Sigmoid colon (tissue), 7 donors: ENCODE results near the gene ATP2A2. TPM values are rescaled to one million over a fixed set of nuclear protein-coding genes. Genes with fewer than 3 reads are reported as not detected.

ENCODE experiments used
- DNase-seq: peaks from one replicate; pipeline ENCODE4 v3.0.0-alpha.2; 2019
- H3K27ac ChIP-seq, 4 donors: fragments of 200-600 bp; sonication (generic); one replicate each; pipeline ENCODE4 v1.5.1; 2016 to 2019; ENCODE audit warnings: mild to moderate bottlenecking in 1 of 4
- H3K27me3 ChIP-seq, 3 donors: fragments of 200-600 bp; sonication (generic); one replicate each; pipeline ENCODE4 v1.5.1; 2019; ENCODE audit warnings: mild to moderate bottlenecking in 1 of 3
- H3K36me3 ChIP-seq, 4 donors: fragments of 200-600 bp; sonication (generic); one replicate each; pipeline ENCODE4 v1.5.1; 2016 to 2019
- H3K4me1 ChIP-seq, 4 donors: fragments of 200-600 bp; sonication (generic); one replicate each; pipeline ENCODE4 v1.5.1; 2017 to 2019
- H3K4me3 ChIP-seq, 4 donors: fragments of 200-600 bp; sonication (generic); one replicate each; pipeline ENCODE4 v1.5.1; 2017 to 2019; ENCODE audit warnings: mild to moderate bottlenecking in 2 of 4, moderate library complexity in 1 of 4
- H3K9me3 ChIP-seq, 4 donors: fragments of 200-600 bp in 3 of 4; sonication (generic) in 3 of 4; one replicate each; pipeline versions ENCODE4 v1.5.1 to v1.6.1; 2013 to 2019
- EP300 ChIP-seq, 4 donors: sonication (generic); formaldehyde crosslinking; IDR thresholded peaks; one replicate each; pipeline ENCODE4 v1.6.1; 2017; ENCODE audit warnings: antibody characterized with exemption in 4 of 4
- POLR2A ChIP-seq, 2 donors: fragments of 450-650 bp; IDR thresholded peaks; one replicate each; pipeline ENCODE4 v1.6.1; 2016; ENCODE audit warnings: antibody characterized with exemption in 2 of 2, mild to moderate bottlenecking in 2 of 2, moderate library complexity in 2 of 2
- POLR2AphosphoS5 ChIP-seq, 4 donors: sonication (generic); formaldehyde crosslinking; IDR thresholded peaks; one replicate each; pipeline ENCODE4 v1.6.1; 2017; ENCODE audit warnings: antibody characterized with exemption in 4 of 4
- WGBS, 2 donors: extraction: QIAGEN DNeasy Blood & Tissue Kit; methylation state at CpG; one replicate each; pipeline ENCODE4 v1.1.7; 2013; 5-methylcytosine and 5-hydroxymethylcytosine counted together
- intact Hi-C: fragments of 100-400 bp; cut with DNase I; formaldehyde crosslinking; loops from one replicate; pipeline ENCODE4 v1.15.1; 2023
- polyA plus RNA-seq, 3 donors: library from polyadenylated mRNA; stranded (reverse); fragments of 200-250 nt; gene quantifications; one replicate each; pipeline ENCODE4 v1.2.3, GENCODE V29; 2013
- total RNA-seq, 4 donors: library from RNA; depleted of rRNA; stranded (reverse); fragments of >200 nt; gene quantifications; one replicate each; pipeline ENCODE4 v1.1.0, GENCODE V29; 2016
- TF ChIP-seq, protein P1 (sequence below), 4 experiments: fragments of 450-650 bp in 3 of 4; fragments of 200-600 bp in 1 of 4; IDR thresholded peaks; one replicate each; pipeline ENCODE4 v1.5.1; 2016 to 2019; ENCODE audit warnings: antibody characterized with exemption in 4 of 4, mild to moderate bottlenecking in 3 of 4, moderate library complexity in 2 of 4
- donor health status: healthy with polysubstance abuse.
- donor health status: Bipolar disorder and iron deficiency.
- donor health status: healthy.

Gene ATP2A2
- total and polyA plus RNA-seq, 7 donors = 16.6 to 121 (median 84.9) TPM

DNA sequence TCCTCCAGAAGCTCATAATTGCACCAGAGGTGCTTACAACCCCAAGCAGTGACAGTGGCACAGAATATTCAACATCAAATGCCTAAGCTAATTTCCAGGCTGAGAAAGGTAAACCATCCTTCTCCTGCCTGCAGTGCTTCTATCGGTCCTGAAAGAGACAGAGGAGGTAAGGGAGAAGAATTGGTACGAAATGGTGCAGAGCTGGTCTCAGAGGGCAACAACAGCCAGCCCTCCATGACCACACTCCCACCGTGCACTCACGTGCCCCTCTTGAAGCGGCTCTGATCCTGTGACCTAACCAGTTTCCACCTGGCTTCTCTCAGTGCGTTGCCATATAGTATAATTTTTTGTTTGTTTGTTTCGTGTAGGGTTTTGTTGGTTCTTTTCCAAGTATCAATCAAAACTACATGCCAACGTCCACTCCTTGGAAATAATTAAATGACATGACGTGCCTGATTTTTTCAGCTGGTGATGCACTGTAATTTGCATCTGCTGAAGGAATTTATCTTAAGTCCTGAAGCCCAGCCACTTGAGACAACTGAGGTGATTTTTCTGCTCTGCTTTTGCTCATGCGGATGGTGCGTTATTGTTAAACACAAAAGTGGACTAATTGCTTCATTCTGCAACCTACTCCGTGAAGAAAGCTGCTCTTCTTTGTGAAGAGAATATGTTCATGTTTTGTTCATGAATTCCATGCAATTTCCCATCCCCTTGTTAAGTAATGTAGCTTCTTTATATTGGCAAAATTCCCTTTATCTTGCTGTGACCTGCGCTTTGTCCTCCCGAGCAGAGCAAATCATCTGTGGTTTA, 1.3 kb upstream of the ATP2A2 start:
- TF ChIP-seq EP300 (IDR thresholded peaks at IDR 0.05) = no peak
- no peak for TF ChIP-seq POLR2AphosphoS5 (IDR thresholded peaks at IDR 0.05)
- Histone ChIP-seq H3K27ac (peak overlapping the region; percentile 96 to 99 (median 98)), H3K4me1 (peaks cover 0 to 38% (median 35%) of the 10 kb centered on the region in 4 donors), H3K4me3 (peak overlapping the region in 3 of 4 donors; percentile 83 to 92 (median 84)), H3K36me3 (no peaks in the 10 kb centered on the region), H3K27me3 (no peaks in the 10 kb centered on the region), H3K9me3 (no peaks in the 10 kb centered on the region)
- intact Hi-C loops = loop anchor here (2.0 to 5.0 kb wide), 4 partner anchors 55 to 172 kb away; partner anchors contain the start of genes ANAPC7 and IFT81
- WGBS, 2 donors = 43 to 74% methylated on average over 14 of the region's 14 CpGs
- no peak for DNase-seq

DNA sequence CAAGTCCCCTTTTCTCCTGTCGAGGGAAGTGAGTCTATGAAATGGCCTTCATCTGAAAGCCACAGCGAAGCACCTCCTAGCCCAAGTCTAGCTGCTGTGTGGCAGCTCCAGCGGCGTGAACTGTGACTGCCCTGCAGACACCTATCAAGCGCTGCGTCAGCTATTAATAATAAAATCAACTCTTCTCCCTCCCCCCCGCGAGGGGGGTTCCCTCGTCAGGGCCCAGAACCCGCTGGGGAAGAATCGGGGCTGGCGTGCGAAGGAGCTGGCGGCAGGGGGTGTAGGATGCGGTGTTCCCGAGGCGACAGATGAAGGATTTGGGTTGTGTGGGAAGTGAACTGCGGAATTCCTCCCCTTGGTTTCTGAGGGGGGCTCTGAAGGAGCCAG, 662 bp upstream of the ATP2A2 start:
- intact Hi-C loops = loop anchor here (2.0 to 5.0 kb wide), 4 partner anchors 56 to 173 kb away; partner anchors contain the start of genes ANAPC7 and IFT81
- Histone ChIP-seq H3K4me1 (peaks cover 0 to 45% (median 41%) of the 10 kb centered on the region in 4 donors), H3K27me3 (no peaks in the 10 kb centered on the region), H3K9me3 (no peaks in the 10 kb centered on the region), H3K4me3 (peak overlapping the region; percentile 77 to 92 (median 84)), H3K27ac (peak overlapping the region; percentile 96 to 99 (median 98)), H3K36me3 (no peaks in the 10 kb centered on the region)
- TF ChIP-seq POLR2AphosphoS5 (IDR thresholded peaks at IDR 0.05) (no peak), POLR2A (IDR thresholded peaks at IDR 0.05) (no peak), EP300 (IDR thresholded peaks at IDR 0.05) (no peak)
- TF ChIP-seq, protein P1, sequence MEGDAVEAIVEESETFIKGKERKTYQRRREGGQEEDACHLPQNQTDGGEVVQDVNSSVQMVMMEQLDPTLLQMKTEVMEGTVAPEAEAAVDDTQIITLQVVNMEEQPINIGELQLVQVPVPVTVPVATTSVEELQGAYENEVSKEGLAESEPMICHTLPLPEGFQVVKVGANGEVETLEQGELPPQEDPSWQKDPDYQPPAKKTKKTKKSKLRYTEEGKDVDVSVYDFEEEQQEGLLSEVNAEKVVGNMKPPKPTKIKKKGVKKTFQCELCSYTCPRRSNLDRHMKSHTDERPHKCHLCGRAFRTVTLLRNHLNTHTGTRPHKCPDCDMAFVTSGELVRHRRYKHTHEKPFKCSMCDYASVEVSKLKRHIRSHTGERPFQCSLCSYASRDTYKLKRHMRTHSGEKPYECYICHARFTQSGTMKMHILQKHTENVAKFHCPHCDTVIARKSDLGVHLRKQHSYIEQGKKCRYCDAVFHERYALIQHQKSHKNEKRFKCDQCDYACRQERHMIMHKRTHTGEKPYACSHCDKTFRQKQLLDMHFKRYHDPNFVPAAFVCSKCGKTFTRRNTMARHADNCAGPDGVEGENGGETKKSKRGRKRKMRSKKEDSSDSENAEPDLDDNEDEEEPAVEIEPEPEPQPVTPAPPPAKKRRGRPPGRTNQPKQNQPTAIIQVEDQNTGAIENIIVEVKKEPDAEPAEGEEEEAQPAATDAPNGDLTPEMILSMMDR (IDR thresholded peaks at IDR 0.05) = no peak
- 1 to 3% methylated on average over 18 of the region's 18 CpGs for WGBS, 2 donors
- DNase-seq = peak; percentile 77

DNA sequence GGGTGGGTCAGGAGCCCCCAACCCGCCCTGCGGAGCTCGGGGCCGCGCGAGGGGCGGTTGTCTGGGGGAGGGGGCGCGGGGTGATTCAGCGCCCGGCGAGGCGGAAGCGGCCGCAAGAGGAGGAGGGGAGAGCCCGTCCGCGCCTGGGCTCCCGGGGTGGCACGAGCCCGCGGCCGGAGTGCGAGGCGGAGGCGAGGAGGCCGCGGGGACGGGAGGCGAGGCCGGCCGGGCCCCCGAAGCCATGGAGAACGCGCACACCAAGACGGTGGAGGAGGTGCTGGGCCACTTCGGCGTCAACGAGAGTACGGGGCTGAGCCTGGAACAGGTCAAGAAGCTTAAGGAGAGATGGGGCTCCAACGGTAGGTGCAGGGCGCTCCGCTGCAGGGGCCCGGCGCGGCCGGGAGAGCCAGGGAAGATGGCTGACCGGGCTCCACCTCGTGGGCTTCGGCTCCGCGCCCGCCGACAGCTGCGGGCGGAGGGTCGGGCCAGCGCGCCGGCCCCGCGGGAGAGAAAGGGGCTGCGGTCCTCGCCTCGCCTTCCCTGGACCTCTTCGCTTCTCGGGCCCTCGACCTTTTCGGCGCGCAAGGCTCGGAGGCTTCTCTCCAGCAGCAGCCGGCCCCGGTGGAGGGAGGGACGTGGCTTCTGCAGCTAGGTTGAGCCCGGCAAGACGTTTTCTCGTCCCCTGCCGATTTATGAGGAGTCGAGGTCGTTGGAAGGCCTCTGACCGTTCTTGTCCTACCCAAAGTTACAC, 677 bp downstream of the ATP2A2 start:
- Histone ChIP-seq H3K4me3 (peak overlapping the region; percentile 71 to 92 (median 84)), H3K4me1 (peaks cover 0 to 56% (median 52%) of the 10 kb centered on the region in 4 donors), H3K36me3 (no peaks in the 10 kb centered on the region), H3K27me3 (no peaks in the 10 kb centered on the region), H3K27ac (peak overlapping the region; percentile 96 to 99 (median 98)), H3K9me3 (no peaks in the 10 kb centered on the region)
- TF ChIP-seq POLR2A (IDR thresholded peaks at IDR 0.05) = no peak
- TF ChIP-seq, protein P1 (IDR thresholded peaks at IDR 0.05) = no peak
- peak in 2 of 4 donors; percentile 14 to 17 for TF ChIP-seq POLR2AphosphoS5 (IDR thresholded peaks at IDR 0.05)
- WGBS, 2 donors = 0% methylated on average over 82 of the region's 82 CpGs
- intact Hi-C loops = loop anchor here (2.0 to 5.0 kb wide), 4 partner anchors 57 to 174 kb away; partner anchors contain the start of genes ANAPC7 and IFT81
- DNase-seq = peak; percentile 83

DNA sequence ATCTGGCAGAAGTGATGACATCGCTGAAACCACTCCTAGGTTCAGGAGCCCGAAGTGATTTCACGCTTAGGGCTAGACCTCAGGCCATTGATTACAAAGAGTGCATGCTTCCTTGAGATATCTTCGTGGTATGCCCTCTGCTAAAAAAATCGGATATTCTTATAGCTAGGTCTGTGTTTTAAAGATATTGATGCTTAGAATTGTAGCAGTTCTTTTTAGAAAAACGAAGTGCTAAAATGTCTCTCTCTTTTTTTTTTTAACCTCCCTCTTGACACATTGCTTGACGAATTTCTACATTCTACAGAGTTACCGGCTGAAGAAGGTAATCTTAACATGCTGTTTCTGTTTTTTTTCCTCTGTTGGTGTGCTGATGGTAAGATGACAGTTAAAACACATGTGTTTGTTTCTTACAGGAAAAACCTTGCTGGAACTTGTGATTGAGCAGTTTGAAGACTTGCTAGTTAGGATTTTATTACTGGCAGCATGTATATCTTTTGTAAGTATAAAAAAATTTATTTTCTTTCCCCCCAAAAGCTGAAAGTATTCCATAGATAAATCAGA, 1.3 kb downstream of the ATP2A2 start:
- Histone ChIP-seq H3K4me1 (peaks cover 0 to 62% (median 59%) of the 10 kb centered on the region in 4 donors), H3K9me3 (no peaks in the 10 kb centered on the region), H3K27me3 (no peaks in the 10 kb centered on the region), H3K36me3 (peaks cover 0 to 3% (median under 1%) of the 10 kb centered on the region in 4 donors), H3K4me3 (peak overlapping the region; percentile 71 to 92 (median 84)), H3K27ac (peak overlapping the region; percentile 96 to 99 (median 98))
- no peak for DNase-seq
- intact Hi-C loops = loop anchor here (5.0 kb wide), 3 partner anchors 120 to 175 kb away; partner anchors contain the start of genes ANAPC7 and IFT81
- no peak for TF ChIP-seq POLR2A (IDR thresholded peaks at IDR 0.05)
- TF ChIP-seq, protein P1 (IDR thresholded peaks at IDR 0.05) = no peak
- no peak for TF ChIP-seq EP300 (IDR thresholded peaks at IDR 0.05)
- no peak for TF ChIP-seq POLR2AphosphoS5 (IDR thresholded peaks at IDR 0.05)
- 1 to 2% methylated on average over 8 of the region's 8 CpGs for whole genome bisulfite sequencing, 2 donors
